CD4-positive, alpha-beta T cell treated with Interleukin-17A for 4 hours (primary cell): Measurements from ENCODE around the gene SPHK2.
"Not testable (repeated sequence)": the region's sequence is repeated elsewhere in the genome, so short reads cannot be mapped to it uniquely, and the experiment has no call there.

ENCODE experiments used
- DNase-seq: peaks from one replicate; pipeline ENCODE4 v3.0.0-alpha.2; 2020; ENCODE audit warnings: mixed read lengths

SPHK2 gene

GRCh38 chr19:48661711-48662090, 42.4 kb downstream of the SPHK2 start:
- DNase-seq = no peak

GRCh38 chr19:48663667-48664066, 44.4 kb downstream of the SPHK2 start:
- DNase-seq = no peak

- no peak for DNase-seq
These were observed 45.2 kb downstream of the SPHK2 start for GRCh38 chr19:48664476-48664875.

- DNase-seq = no peak
These were observed 46.5 kb downstream of the SPHK2 start for GRCh38 chr19:48665786-48666185.

- no peak for DNase-seq
These were observed 49.0 kb downstream of the SPHK2 start for GRCh38 chr19:48668332-48668731.

GRCh38 chr19:48668761-48669160, 49.5 kb downstream of the SPHK2 start:
- no peak for DNase-seq

- DNase-seq = no peak
These were observed 50.8 kb downstream of the SPHK2 start for GRCh38 chr19:48669903-48670668.

GRCh38 chr19:48670699-48671445, 51.6 kb downstream of the SPHK2 start:
- no peak for DNase-seq

GRCh38 chr19:48671446-48671995, 52.2 kb downstream of the SPHK2 start:
- DNase-seq = no peak

- DNase-seq = no peak
These were observed 53.7 kb downstream of the SPHK2 start, which contains the start of gene NTN5 for GRCh38 chr19:48672994-48673393. TSS of gene NTN5 (minus strand) at chr19:48673017. CDS start at chr19:48670986, 2,031 bp downstream.

GRCh38 chr19:48673436-48674100, 54.3 kb downstream of the SPHK2 start:
- no peak for DNase-seq

- no peak for DNase-seq
These were observed 55.0 kb downstream of the SPHK2 start for GRCh38 chr19:48674216-48674809.

- peak; percentile 83 for DNase-seq
These were observed 55.9 kb downstream of the SPHK2 start for GRCh38 chr19:48674921-48675824.

GRCh38 chr19:48676487-48676886, 57.2 kb downstream of the SPHK2 start:
- no peak for DNase-seq

- no peak for DNase-seq
These were observed 57.6 kb downstream of the SPHK2 start for GRCh38 chr19:48676887-48677286.

GRCh38 chr19:48678201-48678600, 58.9 kb downstream of the SPHK2 start:
- no peak for DNase-seq

GRCh38 chr19:48680006-48680405, 60.7 kb downstream of the SPHK2 start:
- not testable (repeated sequence) for DNase-seq
